Pancreas (tissue), 10 donors: ENCODE measurements around the gene MEGF11. TPM values are rescaled to one million over a fixed set of nuclear protein-coding genes. Genes with fewer than 3 reads are reported as not detected.
A peak's percentile ranks its signal among the peaks of the same experiment; 100 is the strongest.

Source experiments
- ATAC-seq, 4 donors: fragments of 200-7000 bp; cut with Tn5 transposase; one replicate each; pipeline versions ENCODE4 v1.8.0 to v1.9.1; 2020; ENCODE audit warnings: mild to moderate bottlenecking in 4 of 4, moderate library complexity in 4 of 4
- DNase-seq, 6 donors: peaks; one replicate each; pipeline ENCODE4 v3.0.0-alpha.2; 2020
- FAIRE-seq: peaks from 2 replicates; lab custom pipeline; 2012; peaks lifted over from hg19 to GRCh38; lab: Jason Lieb, UNC
- H3K27ac ChIP-seq, 4 donors: fragments of 200-600 bp; sonication (generic); 1 replicate in 3 of 4; 2 replicates in 1 of 4; pipeline versions ENCODE4 v1.5.0 to v1.8.0; 2020
- H3K27me3 ChIP-seq, 4 donors: fragments of 200-600 bp; one replicate each; pipeline ENCODE4 v1.8.0; 2021
- H3K36me3 ChIP-seq, 3 donors: fragments of 200-600 bp; sonication (generic) in 1 of 3; one replicate each; pipeline versions ENCODE4 v1.5.0 to v1.8.0; 2020 to 2021
- H3K4me1 ChIP-seq, 3 donors: fragments of 200-600 bp; one replicate each; pipeline ENCODE4 v1.8.0; 2021
- H3K4me3 ChIP-seq, 4 donors: fragments of 200-600 bp; sonication (generic) in 2 of 4; one replicate each; pipeline versions ENCODE4 v1.5.0 to v1.8.0; 2020 to 2021
- H3K9me3 ChIP-seq, 4 donors: fragments of 200-600 bp; one replicate each; pipeline ENCODE4 v1.8.0; 2021
- WGBS, 2 donors: extraction: QIAGEN DNeasy Blood & Tissue Kit; methylation state at CpG; one replicate each; pipeline ENCODE4 v1.1.7; 2013; 5-methylcytosine and 5-hydroxymethylcytosine counted together
- intact Hi-C, 3 donors: fragments of 100-400 bp; cut with DNase I; formaldehyde crosslinking; loops; one replicate each; pipeline versions ENCODE4 v1.11.1 to v1.14.2; 2022
- polyA plus RNA-seq, 2 donors: library from polyadenylated mRNA; stranded (reverse); fragments of 200-250 nt; gene quantifications; one replicate each; pipeline ENCODE4 v1.2.3, GENCODE V29; 2013
- total RNA-seq, 6 donors: library from RNA; stranded (reverse); fragmentation: NEBNext Ultra II Directional in 4 of 6; extraction: Animal tissue kit (Norgen Biotek cat#: 25700) in 4 of 6; gene quantifications; one replicate each; pipeline versions ENCODE4 v1.2.1 to v1.2.4, GENCODE V29; 2021 to 2023
- TF ChIP-seq, protein P1 (sequence below), 4 donors: fragments of 200-600 bp; sonication (generic) in 3 of 4; IDR thresholded peaks; one replicate each; pipeline versions ENCODE4 v1.5.0 to v1.8.0; 2021; ENCODE audit warnings: antibody characterized with exemption in 4 of 4
- donor health status: healthy with polysubstance abuse.
- donor health status: DM: no; HTN: no; CAD: no; lungs with moderate emphysema.
- donor health status: DM: no; HTN: no; CAD: no.
- donor health status: control.
- donor health status: control.
- donor health status: Bipolar disorder and iron deficiency.
- donor health status: DM: yes; HTN: yes; CAD: no.
- donor health status: DM: no; HTN: no; CAD: no.
- donor health status: DM: no; HTN: no; CAD: no.
- donor health status: DM: yes; HTN: yes; CAD: no.

MEGF11 gene
- total and polyA plus RNA-seq, 8 donors = 0.19 to 0.87 (median 0.37) TPM

DNA sequence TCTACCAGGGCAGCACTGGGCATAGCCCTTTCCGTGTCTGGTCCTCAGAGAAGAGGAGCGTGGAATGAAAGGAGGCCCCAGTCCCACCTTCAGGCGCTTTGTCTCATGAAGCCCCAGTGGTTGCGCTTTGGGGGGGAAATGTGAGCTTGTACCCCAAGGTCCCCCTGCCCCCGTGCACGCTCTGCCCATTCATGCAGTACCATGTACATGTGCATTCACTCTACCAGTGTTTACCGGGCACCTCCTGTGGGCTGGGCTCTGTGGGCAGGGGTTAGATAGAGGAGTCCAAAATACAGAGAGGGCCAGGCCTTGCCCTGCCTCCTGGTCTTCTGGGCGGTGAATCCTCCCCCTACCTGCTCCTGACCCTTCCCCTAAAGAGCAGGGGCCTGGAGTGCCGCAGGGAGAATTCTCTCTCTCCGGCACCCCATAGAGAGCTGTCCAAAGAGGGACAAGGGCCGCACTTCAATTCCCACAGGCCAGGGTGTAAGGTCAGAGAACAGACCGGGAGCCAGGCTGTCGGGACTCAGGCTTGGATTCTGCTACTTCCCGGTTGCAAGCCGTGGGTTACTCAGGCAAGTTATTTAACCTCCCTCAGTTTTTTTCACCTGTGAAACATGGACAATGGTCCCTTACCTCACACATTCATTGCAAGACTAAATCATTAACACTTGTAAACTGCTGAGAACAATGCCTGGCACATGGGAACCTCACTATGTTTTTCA, 153.4 kb downstream of the MEGF11 start:
- 84 to 90% methylated on average over 15 of the region's 15 CpGs for WGBS, 2 donors
- ATAC-seq (peak in 3 of 4 donors; percentile 11 to 51 (median 36)), FAIRE-seq (no peak), DNase-seq (no peak)
- Histone ChIP-seq H3K36me3 (no peaks in the 10 kb centered on the region), H3K27me3 (no peaks in the 10 kb centered on the region), H3K9me3 (no peaks in the 10 kb centered on the region), H3K4me1 (peaks cover under 1 to 1% (median under 1%) of the 10 kb centered on the region in 3 donors), H3K27ac (peak overlapping the region in 2 of 4 donors; percentile 12 to 28), H3K4me3 (no peak overlapping the region)
- TF ChIP-seq, protein P1, sequence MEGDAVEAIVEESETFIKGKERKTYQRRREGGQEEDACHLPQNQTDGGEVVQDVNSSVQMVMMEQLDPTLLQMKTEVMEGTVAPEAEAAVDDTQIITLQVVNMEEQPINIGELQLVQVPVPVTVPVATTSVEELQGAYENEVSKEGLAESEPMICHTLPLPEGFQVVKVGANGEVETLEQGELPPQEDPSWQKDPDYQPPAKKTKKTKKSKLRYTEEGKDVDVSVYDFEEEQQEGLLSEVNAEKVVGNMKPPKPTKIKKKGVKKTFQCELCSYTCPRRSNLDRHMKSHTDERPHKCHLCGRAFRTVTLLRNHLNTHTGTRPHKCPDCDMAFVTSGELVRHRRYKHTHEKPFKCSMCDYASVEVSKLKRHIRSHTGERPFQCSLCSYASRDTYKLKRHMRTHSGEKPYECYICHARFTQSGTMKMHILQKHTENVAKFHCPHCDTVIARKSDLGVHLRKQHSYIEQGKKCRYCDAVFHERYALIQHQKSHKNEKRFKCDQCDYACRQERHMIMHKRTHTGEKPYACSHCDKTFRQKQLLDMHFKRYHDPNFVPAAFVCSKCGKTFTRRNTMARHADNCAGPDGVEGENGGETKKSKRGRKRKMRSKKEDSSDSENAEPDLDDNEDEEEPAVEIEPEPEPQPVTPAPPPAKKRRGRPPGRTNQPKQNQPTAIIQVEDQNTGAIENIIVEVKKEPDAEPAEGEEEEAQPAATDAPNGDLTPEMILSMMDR (IDR thresholded peaks at IDR 0.05) = no peak
- intact Hi-C loops = no loop called here

DNA sequence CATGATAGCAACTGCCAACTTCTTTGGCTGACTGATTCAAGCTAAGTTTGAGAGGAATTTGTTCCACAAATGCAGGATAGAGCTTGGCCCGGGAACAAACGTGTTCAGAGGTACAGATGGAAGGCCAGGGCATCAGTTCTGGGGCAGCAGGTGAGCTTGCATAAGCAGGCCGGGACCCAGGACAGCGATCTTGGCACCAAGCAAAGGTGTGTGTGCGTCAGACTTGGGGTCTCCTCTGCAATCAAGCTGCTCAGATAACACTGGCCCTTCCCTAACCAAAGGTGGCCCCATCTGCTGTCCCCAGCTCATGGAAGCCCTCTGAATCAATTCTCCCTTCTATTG, 155.6 kb downstream of the MEGF11 start:
- TF ChIP-seq, protein P1 (IDR thresholded peaks at IDR 0.05) = no peak
- H3K36me3 ChIP-seq = no peaks in the 10 kb centered on the region
- 89 to 92% methylated on average over 5 of the region's 5 CpGs for WGBS, 2 donors
- no peaks in the 10 kb centered on the region for H3K9me3 ChIP-seq
- H3K27ac ChIP-seq = no peak overlapping the region
- H3K4me3 ChIP-seq = no peak overlapping the region
- H3K27me3 ChIP-seq = no peaks in the 10 kb centered on the region
- FAIRE-seq (no peak), DNase-seq (no peak), ATAC-seq (no peak)
- intact Hi-C loops = no loop called here
- no peaks in the 10 kb centered on the region for H3K4me1 ChIP-seq

DNA sequence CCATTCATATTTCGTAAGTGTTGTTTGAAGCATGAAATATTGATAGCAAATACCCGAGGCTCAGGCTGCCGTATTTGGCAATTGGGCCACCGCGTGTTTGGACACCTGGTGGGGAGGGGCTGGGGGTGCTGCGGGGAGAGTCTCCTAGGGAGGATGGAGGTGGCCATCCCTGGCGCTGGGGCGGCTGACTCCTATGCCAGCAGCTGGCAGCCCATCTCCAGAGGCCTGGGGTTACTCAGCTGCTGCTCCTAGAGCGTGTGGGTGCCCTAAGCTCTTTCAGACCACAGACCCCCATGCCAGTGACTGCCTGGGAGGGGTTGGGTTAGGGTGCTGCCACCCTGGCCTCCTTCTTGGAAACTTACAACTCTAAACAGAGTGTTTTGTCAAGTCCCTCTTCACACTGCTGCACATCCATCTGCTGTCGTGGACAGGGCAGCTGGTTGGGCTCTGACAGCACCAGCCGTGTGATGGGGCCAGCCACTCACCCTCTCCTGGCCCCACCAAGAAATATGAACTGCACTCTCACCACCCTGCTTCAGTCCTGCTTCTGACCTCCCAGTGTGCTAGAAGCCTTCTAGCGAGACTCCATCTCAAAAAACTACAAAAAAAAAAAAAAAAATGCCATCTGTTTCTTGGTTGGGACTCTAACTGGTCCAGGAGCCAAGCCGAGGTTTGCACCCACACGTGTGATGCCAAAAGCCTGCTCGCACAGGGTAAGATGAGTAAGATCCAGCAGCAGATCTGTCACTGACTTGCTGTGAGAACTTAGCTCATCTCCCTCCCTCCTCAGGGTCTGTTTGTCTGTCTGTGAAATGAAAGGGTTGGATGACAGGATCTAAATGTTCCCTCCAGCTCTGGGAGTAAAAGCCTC, 156.2 kb downstream of the MEGF11 start:
- intact Hi-C loops = no loop called here
- no peaks in the 10 kb centered on the region for H3K27me3 ChIP-seq
- H3K9me3 ChIP-seq = no peaks in the 10 kb centered on the region
- FAIRE-seq (no peak), ATAC-seq (no peak), DNase-seq (no peak)
- H3K4me3 ChIP-seq = no peak overlapping the region
- no peaks in the 10 kb centered on the region for H3K4me1 ChIP-seq
- TF ChIP-seq, protein P1 (IDR thresholded peaks at IDR 0.05) = no peak
- 80 to 87% methylated on average over 15 of the region's 15 CpGs for WGBS, 2 donors
- no peak overlapping the region for H3K27ac ChIP-seq
- no peaks in the 10 kb centered on the region for H3K36me3 ChIP-seq

DNA sequence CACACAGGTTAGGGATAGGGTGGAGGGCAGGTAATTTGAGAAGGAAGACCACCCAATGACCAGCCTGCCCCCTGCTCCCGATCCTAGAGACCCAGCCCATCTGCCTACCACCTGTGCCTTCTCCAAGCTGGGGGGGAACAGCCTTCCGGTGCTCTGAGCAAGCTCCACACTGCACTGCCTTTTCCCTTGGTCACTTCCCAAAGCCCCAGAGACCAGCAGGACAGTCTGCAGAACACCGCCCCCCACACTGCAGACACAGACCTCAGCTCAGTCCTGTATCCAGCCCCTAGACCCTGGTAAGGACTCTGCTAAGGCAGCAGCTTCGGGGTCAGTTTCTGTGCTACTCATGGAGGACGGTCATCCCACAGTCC, 156.9 kb downstream of the MEGF11 start:
- Histone ChIP-seq H3K9me3 (no peaks in the 10 kb centered on the region), H3K27ac (no peak overlapping the region), H3K27me3 (no peaks in the 10 kb centered on the region), H3K4me3 (no peak overlapping the region), H3K4me1 (no peaks in the 10 kb centered on the region), H3K36me3 (no peaks in the 10 kb centered on the region)
- TF ChIP-seq, protein P1 (IDR thresholded peaks at IDR 0.05) = no peak
- FAIRE-seq (no peak), ATAC-seq (no peak), DNase-seq (no peak)
- WGBS, 2 donors = 91 to 92% methylated on average over 5 of the region's 5 CpGs
- intact Hi-C loops = no loop called here
